HG02973 (cell line): Measurements from ENCODE around the gene TMEM98.
"Not testable (repeated sequence)": the region's sequence is repeated elsewhere in the genome, so short reads cannot be mapped to it uniquely, and the experiment has no call there.

ENCODE experiments used
- ATAC-seq: cut with Tn5 transposase; IDR thresholded peaks from one replicate; pipeline ENCODE4 v1.9.1; 2021; ENCODE audit warnings: moderate library complexity; ENCODE audit not compliant: unreplicated experiment

Gene TMEM98, protein sequence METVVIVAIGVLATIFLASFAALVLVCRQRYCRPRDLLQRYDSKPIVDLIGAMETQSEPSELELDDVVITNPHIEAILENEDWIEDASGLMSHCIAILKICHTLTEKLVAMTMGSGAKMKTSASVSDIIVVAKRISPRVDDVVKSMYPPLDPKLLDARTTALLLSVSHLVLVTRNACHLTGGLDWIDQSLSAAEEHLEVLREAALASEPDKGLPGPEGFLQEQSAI

DNA sequence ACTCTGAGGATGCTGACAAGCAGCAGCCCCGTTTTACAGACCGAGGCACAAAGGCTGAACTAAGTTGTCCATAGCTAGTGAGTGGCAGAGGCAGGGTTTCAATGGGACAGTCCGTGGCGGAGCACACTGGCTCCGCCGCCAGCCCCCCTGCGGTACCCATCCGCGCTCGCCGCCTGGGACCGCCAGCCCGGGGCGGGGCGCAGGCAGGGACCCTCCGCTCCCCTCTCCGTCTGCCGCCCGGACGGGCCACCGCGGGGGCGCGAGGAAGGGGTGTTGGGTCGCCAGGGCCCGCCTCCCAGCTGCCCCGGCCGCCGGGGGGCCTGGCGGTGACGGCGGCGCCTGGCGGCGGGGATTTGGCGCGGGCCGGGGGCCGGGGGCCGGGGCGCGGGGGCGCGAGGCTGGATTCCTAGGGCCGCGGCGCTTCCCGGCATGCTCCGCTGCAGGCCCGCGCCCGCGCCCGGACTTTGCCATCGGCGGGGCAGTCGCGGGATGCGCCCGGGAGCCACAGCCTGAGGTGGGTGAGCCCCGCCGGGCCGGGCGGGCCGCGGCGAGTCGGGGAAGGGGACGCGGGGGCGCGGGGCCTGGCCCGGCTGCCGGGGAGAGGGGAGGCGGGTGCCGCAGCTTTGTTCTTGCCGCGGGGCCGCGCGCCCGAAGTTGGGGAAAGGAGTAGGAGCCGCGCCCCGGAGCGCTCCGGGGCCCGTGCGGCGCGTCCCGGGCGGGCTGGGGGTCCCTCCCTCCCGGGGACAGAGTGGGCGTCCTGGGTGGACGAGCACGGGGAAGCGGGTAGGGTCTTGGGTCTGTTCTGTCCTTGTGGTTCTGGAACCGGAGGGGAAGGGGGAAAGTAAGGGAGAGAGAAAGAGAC is at the start of gene TMEM98:
TSS of gene TMEM98 (plus strand) at position 430 of the 862 bp plus-strand sequence. CDS start 3,376 bp downstream, outside the sequence.
- no peak for ATAC-seq

DNA sequence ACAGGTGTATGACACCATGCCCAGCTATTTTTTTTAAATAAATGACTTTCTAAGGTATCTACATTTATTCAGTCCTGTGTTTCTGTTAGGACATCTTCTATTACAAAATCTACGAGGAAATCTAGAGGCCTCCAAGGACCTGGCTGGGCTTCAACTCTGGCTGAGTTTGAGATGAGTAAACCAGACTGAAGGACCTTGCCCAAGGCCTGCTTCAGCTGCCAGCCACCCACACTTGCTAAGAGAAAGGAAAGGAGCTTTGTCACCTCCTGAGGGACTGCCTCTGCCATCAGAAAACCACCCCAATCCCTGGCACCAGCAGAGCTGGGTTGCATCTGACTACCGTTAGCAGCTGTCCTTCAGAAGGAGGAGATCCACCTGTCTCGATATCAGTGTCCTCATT is 49.7 kb upstream of the TMEM98 start:
- no peak for ATAC-seq

DNA sequence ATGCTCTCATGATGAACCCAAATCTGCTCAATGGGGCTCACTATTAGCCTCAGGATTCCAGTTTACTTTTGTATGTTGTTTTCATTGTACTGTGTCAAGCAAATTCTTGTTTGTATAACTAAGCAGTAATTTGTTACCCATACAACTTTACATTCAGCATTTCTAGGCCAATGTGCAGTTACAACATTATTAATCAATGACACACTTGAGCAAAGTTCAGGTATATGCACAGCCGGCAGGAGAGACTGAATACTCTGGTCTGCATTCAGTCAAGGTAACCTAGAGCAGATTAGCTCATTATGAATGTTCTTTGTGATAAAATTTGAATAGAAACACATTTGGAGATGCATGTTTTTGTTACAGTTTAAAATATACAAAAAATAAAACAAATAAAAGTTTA is 48.8 kb upstream of the TMEM98 start:
- ATAC-seq, result no peak

DNA sequence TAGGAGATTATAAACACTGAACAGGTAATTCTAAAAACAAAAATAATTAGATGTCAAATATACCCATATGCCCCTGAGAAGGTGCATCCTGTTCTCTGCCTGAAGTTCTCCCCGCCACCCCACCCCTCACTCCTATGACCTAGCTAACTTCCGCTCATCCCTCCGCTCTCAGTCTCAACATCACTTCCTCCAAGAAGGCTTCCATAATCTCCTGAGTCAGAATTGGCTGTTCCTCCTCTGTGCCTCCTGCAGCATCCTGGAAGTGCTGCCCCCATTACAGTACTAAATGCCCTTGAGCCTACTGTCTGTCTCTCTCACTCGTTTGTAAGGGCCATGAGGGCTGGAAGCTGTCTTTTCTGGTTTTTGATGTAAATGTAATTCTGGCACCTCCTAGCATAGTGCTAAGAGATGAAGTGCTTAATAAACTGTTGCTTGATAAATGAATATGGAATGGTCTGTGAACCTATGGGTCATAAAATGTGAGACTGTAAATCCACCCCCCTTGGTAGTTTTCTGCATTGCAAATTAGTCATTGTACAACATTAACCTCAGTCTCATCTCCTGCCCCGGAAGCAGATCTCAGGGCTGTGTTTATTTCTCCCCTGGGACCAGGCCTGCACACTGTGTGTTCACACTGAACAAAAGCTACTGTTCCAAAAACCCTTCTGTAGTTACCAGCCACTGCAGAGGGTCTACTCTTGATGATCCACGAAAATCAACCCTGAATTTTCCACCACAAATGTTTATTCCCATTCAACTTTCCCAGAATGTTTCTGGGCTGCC is 47.1 kb upstream of the TMEM98 start:
- ATAC-seq, result no peak

DNA sequence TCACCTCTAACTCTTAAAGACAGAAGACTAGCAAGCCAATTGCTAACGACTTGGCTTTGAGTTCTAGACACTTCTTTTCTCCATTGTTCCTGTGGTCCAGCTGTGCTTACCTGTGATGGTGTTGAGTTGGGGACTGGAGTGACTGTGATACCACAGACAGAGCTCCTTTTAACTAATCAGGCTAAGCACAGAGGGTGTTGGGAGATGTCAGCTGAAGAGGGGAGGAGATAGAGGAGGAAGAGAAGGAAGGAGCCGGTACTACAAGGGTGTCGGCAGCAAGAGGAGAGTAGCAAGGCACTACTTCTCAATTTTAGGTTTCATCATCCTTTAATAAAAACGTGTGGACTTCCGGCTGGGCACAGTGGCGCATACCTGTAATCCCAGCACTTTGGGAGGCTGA is 45.9 kb upstream of the TMEM98 start:
- ATAC-seq, result no peak

DNA sequence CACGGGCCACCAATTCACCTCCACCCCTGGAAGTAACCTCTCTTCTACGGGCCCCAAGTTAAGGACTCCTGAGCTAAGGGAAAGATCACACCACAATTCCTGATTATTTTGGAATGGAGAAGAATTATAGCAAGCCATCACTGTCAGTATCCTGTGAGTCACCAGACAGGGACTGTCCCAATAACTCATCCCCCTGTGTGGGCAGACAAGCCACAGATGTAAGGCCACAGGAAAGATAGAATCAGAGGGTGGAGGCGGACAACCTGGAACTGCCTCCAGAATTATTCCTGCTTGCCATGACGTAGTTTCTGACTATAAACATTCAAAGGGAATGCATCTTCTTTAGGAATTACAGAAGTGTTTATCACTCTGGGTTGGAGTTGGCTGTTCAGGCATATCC is 45.2 kb upstream of the TMEM98 start:
- no peak for ATAC-seq

DNA sequence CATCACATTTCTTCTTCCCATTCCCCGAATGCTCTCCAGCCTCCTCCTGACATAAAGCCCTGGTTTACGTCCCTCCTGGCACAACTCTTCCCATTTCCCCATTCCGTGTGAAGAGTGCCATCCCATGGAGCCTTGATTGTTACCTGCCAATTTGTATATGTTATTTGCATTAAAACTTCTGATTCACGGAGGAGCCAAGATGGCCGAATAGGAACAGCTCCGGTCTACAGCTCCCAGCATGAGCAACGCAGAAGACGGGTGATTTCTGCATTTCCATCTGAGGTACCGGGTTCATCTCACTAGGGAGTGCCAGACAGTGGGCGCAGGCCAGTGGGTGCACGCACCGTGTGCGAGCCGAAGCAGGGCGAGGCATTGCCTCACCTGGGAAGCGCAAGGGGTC is 41.0 kb upstream of the TMEM98 start:
- ATAC-seq, result not testable (repeated sequence)

DNA sequence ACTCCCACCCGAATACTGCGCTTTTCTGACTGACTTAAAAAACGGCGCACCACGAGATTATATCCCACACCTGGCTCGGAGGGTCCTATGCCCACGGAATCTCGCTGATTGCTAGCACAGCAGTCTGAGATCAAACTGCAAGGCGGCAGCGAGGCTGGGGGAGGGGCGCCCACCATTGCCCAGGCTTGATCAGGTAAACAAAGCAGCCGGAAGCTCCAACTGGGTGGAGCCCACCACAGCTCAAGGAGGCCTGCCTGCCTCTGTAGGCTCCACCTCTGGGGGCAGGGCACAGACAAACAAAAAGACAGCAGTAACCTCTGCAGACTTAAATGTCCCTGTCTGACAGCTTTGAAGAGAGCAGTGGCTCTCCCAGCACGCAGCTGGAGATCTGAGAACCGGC is 40.5 kb upstream of the TMEM98 start:
- ATAC-seq, result not testable (repeated sequence)

DNA sequence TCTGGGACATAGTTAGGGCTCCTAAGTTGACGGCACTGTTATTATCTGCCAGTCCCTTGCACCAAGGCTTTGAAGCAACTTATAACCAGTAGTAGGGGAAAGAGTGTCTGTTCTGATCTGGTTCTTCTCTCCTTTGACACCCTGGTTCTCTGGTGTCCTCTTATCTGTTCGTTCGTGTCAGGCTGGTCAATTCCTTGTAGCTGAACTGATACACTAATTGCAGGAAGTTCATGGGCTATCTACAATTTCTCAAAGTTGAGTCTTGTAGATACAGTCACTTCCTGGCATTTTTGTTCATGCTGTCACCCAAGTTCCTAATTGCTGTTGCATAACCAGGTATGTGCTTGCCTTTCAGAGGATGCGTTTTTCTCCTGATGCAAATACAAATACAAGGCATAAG is 33.7 kb upstream of the TMEM98 start:
- no peak for ATAC-seq

DNA sequence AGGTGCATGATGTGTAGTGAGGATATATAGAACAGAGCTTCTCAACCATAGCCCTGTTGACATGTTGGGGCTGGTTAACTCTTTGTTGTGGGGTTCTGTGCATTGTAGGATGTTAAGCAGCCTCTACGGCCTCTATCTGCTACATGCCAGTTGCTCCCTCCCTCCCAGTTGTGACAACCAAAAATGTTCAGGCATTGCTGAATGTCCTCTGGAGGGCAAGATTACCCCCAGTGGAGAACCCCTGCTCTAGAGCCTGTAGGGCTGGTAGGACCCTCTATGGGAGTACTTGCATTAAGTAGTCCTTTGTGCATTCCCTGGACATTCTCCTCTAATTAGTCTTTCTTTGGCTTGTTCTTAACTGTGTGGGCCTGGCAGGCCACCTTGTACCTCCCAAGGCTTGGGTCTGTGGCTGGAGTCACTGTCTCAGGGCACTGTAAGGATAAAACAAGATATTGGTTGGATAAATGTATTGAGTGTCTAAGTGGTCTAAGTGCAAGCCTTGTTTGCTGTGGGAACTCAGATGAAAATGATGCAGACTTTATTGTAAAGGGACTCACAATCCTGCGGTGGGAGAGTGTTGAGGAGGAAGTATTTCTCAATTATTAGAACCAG is 31.2 kb upstream of the TMEM98 start:
- no peak for ATAC-seq

DNA sequence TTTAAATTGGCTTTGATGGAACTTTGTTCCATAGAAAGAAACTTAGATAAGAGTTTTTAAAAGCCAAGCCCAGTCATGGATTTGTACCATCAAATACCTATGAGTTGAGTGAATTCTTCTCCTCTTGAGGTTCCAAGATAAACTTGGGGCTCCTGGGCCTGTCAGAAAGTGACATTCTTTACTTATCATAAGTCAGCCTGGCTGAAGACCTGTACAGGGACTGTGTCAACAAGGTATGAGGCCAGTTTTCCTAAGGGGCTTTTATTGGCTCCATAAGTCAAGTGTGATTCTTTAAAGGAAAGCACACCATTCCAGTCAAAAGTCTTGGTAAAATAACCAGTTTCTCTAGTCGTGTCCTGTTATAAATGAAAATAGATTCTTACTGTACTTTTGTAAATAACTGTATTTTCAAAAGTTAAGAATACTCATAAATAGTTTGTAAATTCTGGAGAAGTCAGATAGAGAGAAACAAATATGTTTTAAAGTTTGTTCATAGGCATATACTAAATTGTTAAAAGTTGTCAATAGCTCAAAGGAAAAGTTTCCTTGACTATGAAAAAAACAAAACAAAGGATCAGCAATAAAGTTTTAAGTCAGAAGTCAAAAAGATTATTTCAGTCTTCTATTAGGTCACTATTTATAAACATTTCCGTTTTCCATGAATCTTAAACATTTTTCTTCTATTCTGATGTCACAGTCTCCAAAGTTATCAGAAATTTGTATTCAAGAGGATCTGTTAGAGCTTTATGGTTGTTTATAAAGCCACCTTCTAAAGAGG is 28.5 kb upstream of the TMEM98 start:
- ATAC-seq, result no peak

DNA sequence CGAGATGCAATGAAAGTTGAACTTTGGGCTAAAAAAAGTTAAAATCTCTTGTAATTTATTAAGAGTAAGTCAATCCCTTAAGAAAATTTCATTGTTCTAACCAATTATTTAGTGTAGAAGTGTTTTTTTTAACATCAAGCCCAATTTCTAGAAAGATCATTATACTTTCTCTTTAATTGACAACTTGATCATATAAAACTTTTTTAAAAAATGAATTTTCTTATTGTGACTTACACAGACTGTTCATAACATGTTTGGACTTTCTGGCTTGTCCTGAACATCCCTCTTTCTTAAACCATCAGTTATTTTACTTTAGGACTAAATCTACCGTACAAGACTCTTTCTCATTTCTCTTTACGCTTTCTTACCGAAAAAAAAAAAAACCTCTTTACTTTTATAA is 26.2 kb upstream of the TMEM98 start:
- no peak for ATAC-seq

DNA sequence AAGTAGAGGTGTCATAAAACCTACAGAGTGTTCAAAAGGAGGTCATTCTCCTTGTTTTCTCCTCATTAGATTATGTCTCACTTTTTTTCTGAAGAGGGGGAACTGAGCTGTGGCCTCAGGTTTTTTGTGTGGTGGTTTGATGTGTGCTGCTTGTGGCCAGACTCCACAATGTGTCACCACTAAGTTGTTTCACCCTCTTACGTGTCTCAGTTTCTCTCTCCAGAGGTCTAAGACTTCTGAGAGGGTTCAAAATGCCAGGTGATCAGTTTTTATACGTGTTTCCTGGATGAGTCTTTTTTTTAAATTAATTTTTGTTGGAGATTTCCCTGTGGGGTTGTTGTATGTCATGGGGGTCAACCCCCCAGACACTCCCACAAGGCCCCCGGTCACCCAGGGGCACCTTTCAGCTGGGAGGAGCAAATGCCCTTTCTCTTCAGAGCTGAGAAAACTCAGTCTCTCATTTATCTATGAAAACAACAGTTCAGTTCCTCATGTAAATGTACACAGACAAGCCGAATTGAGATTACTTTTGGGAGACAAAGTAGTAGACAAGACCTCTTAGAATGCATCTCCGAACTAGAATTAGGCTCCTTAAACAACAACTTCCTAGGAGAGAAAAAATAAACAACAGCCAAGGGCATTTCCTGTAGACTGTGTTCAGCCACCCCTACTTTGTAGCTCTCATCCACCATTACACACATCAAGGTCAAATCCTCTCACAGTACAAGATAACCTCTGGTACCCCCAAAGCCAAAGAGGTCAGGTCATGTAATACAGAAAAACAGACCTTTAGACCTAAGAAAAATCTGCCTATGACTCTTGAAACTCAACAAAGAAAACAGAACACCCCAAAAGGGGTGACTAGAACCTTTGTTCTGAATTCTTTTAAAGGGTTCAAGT is 23.9 kb upstream of the TMEM98 start:
- no peak for ATAC-seq

DNA sequence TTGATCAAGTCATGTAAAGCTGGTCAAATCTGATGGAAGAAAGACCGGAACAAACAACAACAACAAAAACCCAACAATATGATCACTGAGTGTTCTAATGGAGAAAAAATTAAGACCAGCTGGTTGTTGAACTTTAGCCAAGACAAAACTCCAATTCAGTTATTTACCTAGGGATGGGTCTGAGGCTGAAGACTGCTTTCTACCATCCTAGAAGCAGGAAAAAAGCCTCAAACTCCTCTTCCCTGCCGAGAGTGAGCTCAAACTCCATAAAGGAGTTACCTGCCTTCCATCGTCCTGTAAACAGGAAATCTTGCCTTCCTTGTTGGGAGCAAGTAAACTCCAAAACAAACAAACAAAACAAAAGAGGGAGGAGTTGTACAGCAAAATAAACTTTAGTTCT is 23.1 kb upstream of the TMEM98 start:
- no peak for ATAC-seq

DNA sequence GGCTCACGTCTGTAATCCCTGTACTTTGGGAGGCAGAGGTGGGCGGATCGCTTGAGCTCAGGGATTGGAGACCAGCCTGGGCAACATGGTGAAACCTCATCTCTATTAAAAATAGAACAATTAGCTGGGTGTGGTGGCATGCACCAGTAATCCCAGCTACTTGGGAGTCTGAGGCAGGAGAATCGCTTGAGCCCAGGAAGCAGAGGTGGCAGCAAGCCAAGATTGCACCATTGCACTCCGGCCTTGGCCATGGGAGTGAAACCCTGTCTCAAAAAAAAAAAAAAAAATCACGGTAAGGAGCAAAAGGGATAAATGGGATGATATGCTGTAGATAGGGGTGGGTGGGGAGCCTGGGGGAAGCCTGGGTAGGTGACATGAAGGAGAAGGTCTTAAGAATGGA is 20.4 kb upstream of the TMEM98 start:
- ATAC-seq, result no peak

DNA sequence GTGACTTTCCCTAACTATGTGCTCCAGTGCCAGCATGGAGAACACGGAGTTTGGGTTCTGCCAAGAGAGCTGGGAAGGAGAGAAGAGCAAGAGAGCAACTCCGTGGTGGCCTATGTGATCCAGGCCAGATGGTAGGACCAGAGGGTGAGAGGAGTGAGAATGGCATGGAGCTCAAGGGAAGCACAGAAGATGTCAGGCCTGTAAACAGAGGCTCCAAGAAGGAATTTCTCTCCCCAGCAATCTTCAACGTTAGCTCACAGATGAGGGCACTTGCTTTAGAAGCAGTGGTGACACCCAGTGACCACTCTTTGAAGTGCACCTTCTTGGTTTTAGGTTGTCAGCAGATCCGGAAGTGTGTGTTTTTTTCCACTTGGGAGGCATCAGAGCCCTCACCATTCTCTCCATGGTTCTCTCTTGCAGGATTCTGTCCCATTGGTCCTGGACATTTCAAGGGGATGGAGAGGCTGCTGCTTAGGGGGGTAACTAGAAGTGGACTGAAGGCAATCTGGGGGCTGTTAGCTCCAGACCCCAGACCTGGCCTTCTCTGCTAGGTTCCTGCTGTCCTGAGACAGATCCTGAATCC is 18.1 kb upstream of the TMEM98 start:
- ATAC-seq, result no peak

DNA sequence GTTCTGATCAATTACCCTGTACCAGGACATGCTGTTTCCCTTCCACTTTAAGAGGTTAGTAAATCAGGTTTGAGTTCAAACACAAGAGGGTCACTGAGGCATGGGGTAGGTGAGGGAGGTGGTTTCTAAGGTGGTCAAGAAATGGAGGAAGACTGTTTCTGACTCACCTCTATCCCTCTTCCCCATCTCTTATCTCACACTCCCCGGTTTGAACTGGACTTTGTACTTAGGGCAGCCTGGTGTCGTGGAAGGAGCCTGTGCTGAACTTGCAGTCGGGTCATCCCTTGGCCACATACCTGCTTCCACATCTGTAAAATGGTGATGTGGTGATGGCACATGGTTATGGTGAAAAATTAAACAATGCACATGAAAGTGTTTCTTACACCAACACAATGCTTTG is 17.2 kb upstream of the TMEM98 start:
- no peak for ATAC-seq

DNA sequence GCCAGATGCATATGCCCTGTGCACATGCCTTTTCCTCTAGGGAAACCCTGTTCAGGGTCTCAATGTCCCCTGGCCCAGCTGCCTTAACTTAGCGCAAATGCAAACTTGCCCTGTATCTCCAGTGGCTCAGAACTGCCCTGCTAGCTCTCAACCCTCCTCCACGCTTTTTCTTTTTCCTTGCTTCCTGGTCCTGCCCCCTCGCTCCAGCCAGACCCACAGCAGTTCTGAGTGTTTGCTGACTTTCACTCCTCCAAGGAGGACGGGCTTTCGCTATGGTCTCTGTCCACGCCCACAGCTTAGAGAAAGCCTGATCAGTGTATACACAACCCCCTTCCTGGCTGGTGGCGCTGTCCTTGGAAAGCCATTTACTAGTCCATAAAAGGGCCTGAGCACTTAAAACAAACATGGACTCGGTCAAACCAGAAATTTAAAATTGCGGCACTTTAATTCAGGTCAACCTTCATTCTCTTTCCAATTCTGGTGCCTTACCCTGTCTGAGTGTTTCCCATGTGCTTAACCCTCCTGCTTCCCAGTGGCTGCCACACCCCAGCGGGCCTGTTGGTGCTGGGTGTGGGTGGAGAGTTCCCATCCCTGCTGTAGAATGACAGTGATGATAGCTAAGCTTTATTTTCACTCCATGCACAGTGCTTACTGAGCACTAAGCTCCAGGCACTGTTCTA is 15.6 kb upstream of the TMEM98 start:
- no peak for ATAC-seq

DNA sequence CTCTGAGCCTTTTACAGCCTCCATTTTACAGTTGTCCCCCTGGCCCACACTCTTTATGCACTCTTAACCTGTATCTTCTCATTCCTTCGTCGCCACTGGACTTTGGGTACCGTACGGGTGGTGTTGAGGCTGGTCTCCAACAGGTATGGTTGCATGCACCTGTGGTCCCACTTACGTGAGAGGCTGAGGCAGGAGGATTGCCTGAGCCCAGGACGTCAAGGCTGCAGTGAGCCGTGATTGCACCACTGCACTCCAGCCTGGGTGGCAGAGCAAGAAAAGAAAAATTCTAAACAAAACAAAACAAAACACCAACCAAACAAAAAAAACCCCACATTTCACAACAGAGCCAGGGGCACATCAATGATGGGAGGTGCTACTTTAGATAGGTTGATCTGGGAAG is 14.4 kb upstream of the TMEM98 start:
- no peak for ATAC-seq
